Stimulated activated CD8-positive, alpha-beta memory T cell treated with anti-CD3 and anti-CD28 coated beads, Interleukin-2, amount 100 ng/mL, for 1 hour (primary cell): ENCODE measurements around the gene ANKS1B.

Experiments used
- DNase-seq, 2 donors: peaks; one replicate each; pipeline ENCODE4 v3.0.0-alpha.2; 2020; ENCODE audit warnings: low read depth in 2 of 2

Gene ANKS1B

GRCh38 chr12:99201906-99202645 is 782.7 kb downstream of the ANKS1B start:
- DNase-seq, result no peak

- no peak for DNase-seq
Observed at GRCh38 chr12:99200711-99201384, 783.9 kb downstream of the ANKS1B start.

- DNase-seq, result no peak
Observed at GRCh38 chr12:99195474-99195873, 789.3 kb downstream of the ANKS1B start.

- DNase-seq, result no peak
Observed at GRCh38 chr12:99192489-99192888, 792.2 kb downstream of the ANKS1B start.

GRCh38 chr12:99176871-99177270 is 807.9 kb downstream of the ANKS1B start:
- no peak for DNase-seq

GRCh38 chr12:99170461-99170860 is 814.3 kb downstream of the ANKS1B start:
- no peak for DNase-seq

GRCh38 chr12:99170037-99170436 is 814.7 kb downstream of the ANKS1B start:
- no peak for DNase-seq

- no peak for DNase-seq
Observed at GRCh38 chr12:99157946-99158345, 826.8 kb downstream of the ANKS1B start.

- no peak for DNase-seq
Observed at GRCh38 chr12:99154983-99155336, 829.8 kb downstream of the ANKS1B start.

GRCh38 chr12:99154216-99154982 is 830.3 kb downstream of the ANKS1B start:
- no peak for DNase-seq

GRCh38 chr12:99153293-99153692 is 831.4 kb downstream of the ANKS1B start:
- DNase-seq, result no peak

GRCh38 chr12:99152337-99152736 is 832.4 kb downstream of the ANKS1B start:
- DNase-seq, result no peak

GRCh38 chr12:99151744-99152143 is 833.0 kb downstream of the ANKS1B start:
- no peak for DNase-seq

GRCh38 chr12:99147130-99147529 is 837.6 kb downstream of the ANKS1B start:
- no peak for DNase-seq

- DNase-seq, result no peak
Observed at GRCh38 chr12:99146730-99147129, 838.0 kb downstream of the ANKS1B start.

- DNase-seq, result no peak
Observed at GRCh38 chr12:99146185-99146584, 838.6 kb downstream of the ANKS1B start.

- DNase-seq, result no peak
Observed at GRCh38 chr12:99142651-99143050, 842.1 kb downstream of the ANKS1B start.

GRCh38 chr12:99140017-99140720 is 844.6 kb downstream of the ANKS1B start:
- DNase-seq, result no peak

GRCh38 chr12:99138393-99138792 is 846.3 kb downstream of the ANKS1B start:
- no peak for DNase-seq

GRCh38 chr12:99137124-99137855 is 847.4 kb downstream of the ANKS1B start:
- DNase-seq, result no peak

GRCh38 chr12:99136516-99136915 is 848.2 kb downstream of the ANKS1B start:
- DNase-seq, result no peak
